ENCODE measurements around the gene PRDM7.

GRCh38 chr16:90057738-90058173 lies 19.4 kb downstream of the PRDM7 start:
- TF ChIP-seq POLR2A (IDR thresholded peaks at IDR 0.05; ENCODE audit: low read length) (no peak), GATA1 (IDR thresholded peaks at IDR 0.05; ENCODE audit: low read depth, low read length) (no peak)
